Measurements from ENCODE around the gene DEPDC1B. TPM values are rescaled to one million over a fixed set of nuclear protein-coding genes. Genes with fewer than 3 reads are reported as not detected.

DEPDC1B gene
- total RNA-seq, 1 donor from 2014 or later: 21.2 TPM

DNA sequence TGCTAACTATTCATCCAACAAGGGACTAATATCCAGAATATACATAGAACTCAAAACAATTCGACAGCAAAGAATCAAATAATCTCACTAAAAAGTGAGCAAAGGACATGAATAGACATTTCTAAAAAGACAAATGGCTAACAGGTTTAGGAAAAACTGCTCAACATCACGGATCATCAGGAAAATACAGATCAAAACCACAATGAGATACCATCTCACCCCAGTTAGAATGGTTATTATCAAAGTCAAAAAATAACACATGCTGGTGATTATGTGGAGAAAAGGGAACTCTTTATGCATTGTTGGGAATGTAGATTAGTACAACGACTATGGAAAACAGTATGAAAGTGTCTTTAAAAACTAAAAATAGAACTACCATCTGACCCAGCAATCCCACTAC is 150.1 kb downstream of the DEPDC1B start:
- intact Hi-C loops (cut with micrococcal nuclease): no loop called here
- H3K4me3 Mint-ChIP-seq: no peak overlapping the region
- no peaks in the 10 kb centered on the region for H3K27me3 Mint-ChIP-seq (ENCODE audit: insufficient read depth)
- H3K36me3 Mint-ChIP-seq (ENCODE audit: low read depth): no peaks in the 10 kb centered on the region
- H3K27ac Mint-ChIP-seq: no peak overlapping the region
- DNase-seq (ENCODE audit: low spot score): no peak
- no peaks in the 10 kb centered on the region for H3K9me3 Mint-ChIP-seq
- H3K4me1 Mint-ChIP-seq (ENCODE audit: low read depth): no peaks in the 10 kb centered on the region

Other genes with a start within 250 kb of the DEPDC1B start
- gene ELOVL7, start 144.1 kb upstream of the DEPDC1B start, total RNA-seq: 0.34 and 0.49 TPM in 2 replicates
- gene ERCC8, start 244.9 kb upstream of the DEPDC1B start, total RNA-seq: 9.8 and 10.7 TPM in 2 replicates
- gene NDUFAF2, start 245.0 kb upstream of the DEPDC1B start, total RNA-seq: 32.9 and 33.8 TPM in 2 replicates

Data from activated T-helper 1 cell treated with anti-CD3 and anti-CD28 coated beads, Interleukin-12 subunit alpha, Interleukin-12 subunit beta, Interleukin-2, Interleukin-4 antibody, amounts not matched to agents 30 ng/mL and 10 ng/mL and 1 ng/mL, durations not matched to agents 14 hours and 24 hours and 36 hours (primary cell).